GM21360 (cell line): ENCODE data around the gene GAL3ST1.
"Not testable (repeated sequence)": the region's sequence is repeated elsewhere in the genome, so short reads cannot be mapped to it uniquely, and the experiment has no call there.

ENCODE experiments used
- ATAC-seq: cut with Tn5 transposase; IDR thresholded peaks from one replicate; pipeline ENCODE4 v1.9.1; 2021; ENCODE audit warnings: mild to moderate bottlenecking, moderate library complexity; ENCODE audit not compliant: unreplicated experiment

GAL3ST1 gene

GRCh38 chr22:30574095-30574981, at the start of gene GAL3ST1:
TSS of gene GAL3ST1 (minus strand) at chr22:30574665. CDS start at chr22:30557392, 17,273 bp downstream.
- ATAC-seq = no peak

GRCh38 chr22:30619909-30620308, 45.4 kb upstream of the GAL3ST1 start:
- not testable (repeated sequence) for ATAC-seq

- ATAC-seq = no peak
Measured at GRCh38 chr22:30617819-30618218, 43.4 kb upstream of the GAL3ST1 start.

GRCh38 chr22:30615543-30615954, 41.1 kb upstream of the GAL3ST1 start:
- no peak for ATAC-seq

GRCh38 chr22:30614879-30615278, 40.4 kb upstream of the GAL3ST1 start:
- no peak for ATAC-seq

GRCh38 chr22:30614268-30614667, 39.8 kb upstream of the GAL3ST1 start:
- ATAC-seq = no peak

GRCh38 chr22:30612789-30613188, 38.3 kb upstream of the GAL3ST1 start:
- ATAC-seq = no peak

GRCh38 chr22:30611197-30611596, 36.7 kb upstream of the GAL3ST1 start:
- ATAC-seq = no peak

- no peak for ATAC-seq
Measured at GRCh38 chr22:30610299-30610698, 35.8 kb upstream of the GAL3ST1 start.

GRCh38 chr22:30609260-30610185, 35.1 kb upstream of the GAL3ST1 start:
- ATAC-seq = no peak

GRCh38 chr22:30607939-30608338, 33.5 kb upstream of the GAL3ST1 start:
- no peak for ATAC-seq

GRCh38 chr22:30607300-30607930, 33.0 kb upstream of the GAL3ST1 start:
- ATAC-seq = no peak

GRCh38 chr22:30606455-30607299, 32.2 kb upstream of the GAL3ST1 start, which contains the start of gene TCN2:
TSS of gene TCN2 (plus strand) at chr22:30607174. CDS start at chr22:30607332, 158 bp downstream.
- no peak for ATAC-seq

- ATAC-seq = no peak
Measured at GRCh38 chr22:30605449-30606110, 31.1 kb upstream of the GAL3ST1 start.

- ATAC-seq = no peak
Measured at GRCh38 chr22:30604723-30605122, 30.3 kb upstream of the GAL3ST1 start.

GRCh38 chr22:30603801-30604200, 29.3 kb upstream of the GAL3ST1 start:
- no peak for ATAC-seq

GRCh38 chr22:30602049-30602448, 27.6 kb upstream of the GAL3ST1 start:
- ATAC-seq = no peak

GRCh38 chr22:30601464-30601863, 27.0 kb upstream of the GAL3ST1 start:
- no peak for ATAC-seq

GRCh38 chr22:30600921-30601320, 26.5 kb upstream of the GAL3ST1 start:
- ATAC-seq = no peak

GRCh38 chr22:30598986-30599385, 24.5 kb upstream of the GAL3ST1 start:
- no peak for ATAC-seq
